HepG2 (cell line): Measurements from ENCODE around the gene ASB9. TPM values are rescaled to one million over a fixed set of nuclear protein-coding genes. Genes with fewer than 3 reads are reported as not detected.

ENCODE experiments used
- ATAC-seq: fragments of 200-7000 bp; cut with Tn5 transposase; 3 replicates; pipeline ENCODE4 v1.9.1; 2020; ENCODE audit warnings: mild to moderate bottlenecking, moderate library complexity
- BruUV-seq: library from RNA; stranded (reverse); fragments of 400-500 nt; replicated peaks from 2 replicates; lab custom pipeline; 2021; lab: Mats Ljungman, UMichigan
- CTCF ChIA-PET: fragments of 300-600 bp; formaldehyde crosslinking; extraction: SDS; loops from one replicate; lab custom pipeline; 2021; ENCODE audit warnings: low total read pairs, inconsistent platforms, low intra/inter-chr PET ratio; lab: Yijun Ruan, JAX
- POLR2A ChIA-PET: fragments of 350-600 bp; sonication (Branson Sonifier 250); formaldehyde crosslinking; loops from one replicate; lab custom pipeline; 2020; ENCODE audit warnings: antibody characterized with exemption, inconsistent platforms; lab: Yijun Ruan, JAX
- DNase-seq: peaks from one replicate; pipeline ENCODE4 v3.0.0-alpha.2; 2015; ENCODE audit warnings: low spot score
- FAIRE-seq: peaks from 3 replicates; lab custom pipeline; 2011; peaks lifted over from hg19 to GRCh38; lab: Jason Lieb, UNC
- H2AFZ ChIP-seq: one replicate; pipeline ENCODE4 v1.6.1; 2011; ENCODE audit warnings: low read length, inconsistent platforms
- H3K27ac ChIP-seq: fragments of 300-600 bp; 3 replicates; pipeline ENCODE4 v1.8.0; 2011; ENCODE audit warnings: mixed run types, mild to moderate bottlenecking, mixed read lengths, low read length, inconsistent platforms; ENCODE audit not compliant: insufficient read depth; ENCODE audit errors: extremely low read length
- H3K27me3 ChIP-seq, 2 experiments: fragments of 200-600 bp in 1 of 2; 2 replicates in 1 of 2; 3 replicates in 1 of 2; pipeline versions ENCODE4 v1.6.0 to v1.8.0; 2011; ENCODE audit warnings: low read length in 2 of 2, mild to moderate bottlenecking in 2 of 2, moderate library complexity in 2 of 2, inconsistent platforms in 1 of 2; ENCODE audit not compliant: insufficient read depth in 2 of 2, control insufficient read depth in 1 of 2
- H3K36me3 ChIP-seq, 2 experiments: fragments of 200-600 bp in 1 of 2; replicated peaks in 1 of 2; 2 replicates in 1 of 2; 3 replicates in 1 of 2; pipeline versions ENCODE4 v1.5.1 to v1.8.0; 2011; ENCODE audit warnings: low read length in 2 of 2, inconsistent platforms in 1 of 2; ENCODE audit not compliant: insufficient read depth in 2 of 2, control insufficient read depth in 1 of 2
- H3K4me1 ChIP-seq: 2 replicates; pipeline ENCODE4 v1.5.1; 2012; ENCODE audit warnings: low read length, inconsistent platforms; ENCODE audit not compliant: insufficient read depth
- H3K4me2 ChIP-seq: 2 replicates; pipeline ENCODE4 v1.6.0; 2011; ENCODE audit warnings: low read depth, low read length, inconsistent platforms
- H3K4me3 ChIP-seq, 3 experiments: fragments of 200-600 bp in 1 of 3; sonication (generic), shearing (Covaris generic) in 1 of 3; replicated peaks in 1 of 3; 2 replicates each; pipeline ENCODE4 v1.5.1; 2011 to 2016; ENCODE audit warnings: low read length in 3 of 3, inconsistent platforms in 2 of 3, low read depth in 2 of 3, mild to moderate bottlenecking in 2 of 3, control low read depth in 1 of 3, mixed read lengths in 1 of 3; ENCODE audit not compliant: insufficient read depth in 1 of 3
- H3K79me2 ChIP-seq: one replicate; pipeline ENCODE4 v1.6.1; 2011; ENCODE audit warnings: low read length, inconsistent platforms; ENCODE audit not compliant: insufficient read depth
- H3K9ac ChIP-seq: 2 replicates; pipeline ENCODE4 v1.6.0; 2011; ENCODE audit warnings: mild to moderate bottlenecking, low read depth, low read length, inconsistent platforms; ENCODE audit not compliant: insufficient read depth
- H3K9me3 ChIP-seq: 2 replicates; pipeline ENCODE4 v1.5.1; 2012; ENCODE audit warnings: mild to moderate bottlenecking, low read length
- H4K20me1 ChIP-seq: 2 replicates; pipeline ENCODE4 v1.6.0; 2011; ENCODE audit warnings: inconsistent platforms, mild to moderate bottlenecking, low read length, moderate library complexity; ENCODE audit not compliant: insufficient read depth
- CSRNP1 ChIP-seq: sonication (generic); formaldehyde crosslinking; IDR thresholded peaks from 2 replicates; pipeline ENCODE4 v1.8.1; 2023; ENCODE audit warnings: mild to moderate bottlenecking, missing genetic modification reagents
- DMTF1 ChIP-seq: sonication (generic); formaldehyde crosslinking; IDR thresholded peaks from 2 replicates; pipeline ENCODE4 v1.4.0; 2020; ENCODE audit warnings: mild to moderate bottlenecking, missing genetic modification reagents
- ETV5 ChIP-seq: IDR thresholded peaks from 2 replicates; pipeline ENCODE4 v1.6.1; 2018; ENCODE audit warnings: missing biosample characterization, missing genetic modification reagents, inconsistent platforms, borderline replicate concordance
- HNRNPH1 ChIP-seq: fragments of 200-400 bp; formaldehyde crosslinking; optimal IDR thresholded peaks from 2 replicates; pipeline ENCODE3; 2017; ENCODE audit warnings: mild to moderate bottlenecking, low read depth, low read length
- MBD4 ChIP-seq: IDR thresholded peaks from 2 replicates; pipeline ENCODE4 v1.6.1; 2012; ENCODE audit warnings: low read length, inconsistent platforms, borderline replicate concordance
- NR2F1 ChIP-seq, 2 experiments: fragments of 450-650 bp in 1 of 2; formaldehyde crosslinking in 1 of 2; IDR thresholded peaks; 2 replicates each; pipeline versions ENCODE4 v1.5.0 to v1.6.1; 2016 to 2020; ENCODE audit warnings: mild to moderate bottlenecking in 1 of 2, missing compliant biosample characterization in 1 of 2, missing genetic modification reagents in 1 of 2, moderate library complexity in 1 of 2
- SKI ChIP-seq: fragments of 450-650 bp; IDR thresholded peaks from one replicate; pipeline ENCODE4 v1.6.1; 2018; ENCODE audit warnings: mild to moderate bottlenecking; ENCODE audit not compliant: partially characterized antibody
- SNAPC4 ChIP-seq: sonication (generic); formaldehyde crosslinking; IDR thresholded peaks from 2 replicates; pipeline ENCODE4 v1.4.0; 2020; ENCODE audit warnings: mild to moderate bottlenecking, missing genetic modification reagents
- WGBS: methylation state at CpG from one replicate; pipeline ENCODE4 v1.1.6; 2017; ENCODE audit warnings: low lambda C conversion rate; 5-methylcytosine and 5-hydroxymethylcytosine counted together
- in situ Hi-C: cut with HindIII; loops from 2 replicates; pipeline ENCODE4 v1.10.0; 2017; ENCODE audit warnings: low pct_unique_long_range_greater_than_20kb; ENCODE audit not compliant: extremely low pct_ligation_motif_present
- intact Hi-C: fragments of 100-400 bp; cut with micrococcal nuclease; formaldehyde crosslinking; loops from one replicate; pipeline ENCODE4 v1.10.0; 2022; ENCODE audit not compliant: unreplicated experiment
- polyA plus RNA-seq, 8 experiments: library from polyadenylated mRNA; depleted of rRNA in 3 of 8; stranded (reverse) in 7 of 8; unstranded in 1 of 8; fragments of >200 nt; fragmentation: Illumina TruSeq in 4 of 8; extraction: Trizol in 4 of 8; gene quantifications; 2 replicates each; pipeline versions ENCODE4 v1.2.1 to v1.2.3, GENCODE V29; 2011 to 2016; ENCODE audit warnings: low read depth in 4 of 8, missing spikeins in 1 of 8, mixed read lengths in 1 of 8; ENCODE audit not compliant: insufficient read depth in 1 of 8
- total RNA-seq, 5 experiments: library from RNA; depleted of rRNA; stranded (reverse); fragments of >200 nt; fragmentation: Illumina TruSeq; extraction: Trizol; gene quantifications; 2 replicates each; pipeline ENCODE4 v1.2.3, GENCODE V29; 2016; ENCODE audit warnings: low read depth in 1 of 5

Gene ASB9
- total and polyA plus RNA-seq, 2 of the 13 experiments (the other 11 are each of a cell fraction or from before 2014, with no cell fraction given) = 4.2 to 13.8 TPM

GRCh38 chrX:15202454-15203177, 67.3 kb downstream of the ASB9 start:
- ChIA-PET CTCF (no interaction called here), POLR2A (no interaction called here)
- intact Hi-C loops = no loop called here
- H3K9ac ChIP-seq = no peak overlapping the region
- 73% methylated on average over 2 of the region's 2 CpGs for WGBS
- TF ChIP-seq CSRNP1 (CRISPR knock-in tag) (no peak), HNRNPH1 (no peak)
- H3K4me1 ChIP-seq = no peaks in the 10 kb centered on the region
- no peak overlapping the region for H3K27ac ChIP-seq
- H3K36me3 ChIP-seq = no peaks in the 10 kb centered on the region
- no peak overlapping the region for H2AFZ ChIP-seq
- H3K79me2 ChIP-seq = no peaks in the 10 kb centered on the region
- H3K4me2 ChIP-seq = no peak overlapping the region
- in situ Hi-C loops = no loop called here
- no peaks in the 10 kb centered on the region for H3K27me3 ChIP-seq
- no peak for FAIRE-seq
- no peaks in the 10 kb centered on the region for H3K9me3 ChIP-seq
- no peak for DNase-seq
- no peaks in the 10 kb centered on the region for H4K20me1 ChIP-seq
- BruUV-seq = no TSS peak
- no peak for ATAC-seq
- H3K4me3 ChIP-seq = no peak overlapping the region

GRCh38 chrX:15200871-15201270, 69.0 kb downstream of the ASB9 start:
- H3K9ac ChIP-seq = no peak overlapping the region
- H3K27ac ChIP-seq = no peak overlapping the region
- H3K36me3 ChIP-seq = no peaks in the 10 kb centered on the region
- in situ Hi-C loops = no loop called here
- no peak overlapping the region for H3K4me2 ChIP-seq
- H2AFZ ChIP-seq = no peak overlapping the region
- TF ChIP-seq ETV5 (CRISPR knock-in tag) (no peak), NR2F1 (CRISPR knock-in tag; IDR thresholded peaks at IDR 0.05) (no peak), SNAPC4 (CRISPR knock-in tag) (no peak), DMTF1 (CRISPR knock-in tag) (no peak), SKI (no peak), MBD4 (no peak)
- TF ChIP-seq, all 625 proteins: peak for 0
- ChIA-PET POLR2A (no interaction called here), CTCF (no interaction called here)
- H3K9me3 ChIP-seq = no peaks in the 10 kb centered on the region
- DNase-seq = no peak
- BruUV-seq = no TSS peak
- WGBS = 0% methylated on average over 2 of the region's 2 CpGs
- intact Hi-C loops = no loop called here
- no peaks in the 10 kb centered on the region for H3K27me3 ChIP-seq
- no peaks in the 10 kb centered on the region for H3K79me2 ChIP-seq
- no peak for ATAC-seq
- FAIRE-seq = no peak
- H4K20me1 ChIP-seq = no peaks in the 10 kb centered on the region
- no peak overlapping the region for H3K4me3 ChIP-seq
- no peaks in the 10 kb centered on the region for H3K4me1 ChIP-seq
